ENCODE measurements around the gene AQR. TPM values are rescaled to one million over a fixed set of nuclear protein-coding genes. Genes with fewer than 3 reads are reported as not detected.

Gene AQR
- total and polyA plus RNA-seq, 2 of the 4 experiments (the other 2 are of a cell fraction) = 17.9 to 29.6 TPM

DNA sequence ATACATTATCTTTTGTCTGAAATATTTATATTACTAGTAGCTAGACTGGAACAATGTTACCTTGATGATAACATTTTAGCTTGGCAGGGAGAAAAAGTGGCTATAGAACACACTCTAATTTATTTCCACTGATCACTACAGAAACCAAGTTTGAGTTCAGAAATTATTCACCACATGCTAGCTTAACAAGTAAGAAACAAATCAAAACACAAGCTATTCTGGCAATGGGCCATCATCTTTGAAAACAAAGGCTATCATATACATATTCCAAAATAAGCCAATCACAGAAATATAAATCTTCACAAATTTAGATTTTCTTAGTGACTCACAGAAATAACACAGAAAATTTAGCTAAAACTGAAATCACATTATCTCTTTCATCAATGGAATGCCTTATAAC lies 17.1 kb downstream of the AQR start:
- DNase-seq = no peak
- Histone ChIP-seq H2BK120ac (ENCODE audit: low read depth, low read length) (no peak overlapping the region), H3K18ac (ENCODE audit: low read depth, low read length) (no peak overlapping the region), H3K27me3 (ENCODE audit: control insufficient read depth, insufficient read depth, low read length) (no peaks in the 10 kb centered on the region), H3K4me1 (ENCODE audit: control insufficient read depth, insufficient read depth, low read length) (no peaks in the 10 kb centered on the region), H3K23ac (ENCODE audit: low read depth, low read length) (no peak overlapping the region), H3K36me3 (ENCODE audit: control insufficient read depth, insufficient read depth, low read length) (0 out of 2 replicates have a peak, but pooled peaks cover 4% of the 10 kb centered on the region), H3K14ac (replicated peaks; ENCODE audit: low read depth, low read length) (no peak overlapping the region), H2AK9ac (replicated peaks; ENCODE audit: low read depth, low read length, poor library complexity) (no peak overlapping the region), H3K4me2 (ENCODE audit: low read depth, low read length) (no peak overlapping the region), H4K5ac (ENCODE audit: low read depth, low read length) (no peak overlapping the region), H4K91ac (ENCODE audit: insufficient read depth, low read depth, low read length) (no peak overlapping the region), H3K4me3 (ENCODE audit: insufficient read depth, low read depth, low read length) (no peak overlapping the region), H3K9me1 (ENCODE audit: insufficient read depth, low read length) (no peaks in the 10 kb centered on the region), H4K20me1 (ENCODE audit: insufficient read depth, low read length) (no peaks in the 10 kb centered on the region), H3K56ac (ENCODE audit: extremely low read depth, insufficient read depth, low read length) (no peak overlapping the region), H2BK15ac (ENCODE audit: low read depth, low read length) (no peak overlapping the region), H3K9me3 (ENCODE audit: control insufficient read depth, insufficient read depth, low read length) (no peaks in the 10 kb centered on the region), H3K4ac (ENCODE audit: low read depth, low read length) (no peak overlapping the region), H2AK5ac (ENCODE audit: low read depth, low read length) (no peak overlapping the region), H3K27ac (ENCODE audit: insufficient read depth, low read length) (no peak overlapping the region), H3K9ac (ENCODE audit: low read depth, low read length) (no peak overlapping the region), H2BK20ac (ENCODE audit: low read depth, low read length) (no peak overlapping the region), H3K79me1 (ENCODE audit: low read depth in 1 of 2, low read length in 2 of 2) (peaks cover 0 to 10% of the 10 kb centered on the region in 2 experiments; a peak in 1 of 4 replicates), H2AFZ (replicated peaks; ENCODE audit: low read length, poor library complexity) (no peak overlapping the region), H4K8ac (ENCODE audit: low read depth in 2 of 2, low read length in 2 of 2) (no peak overlapping the region), H2BK5ac (ENCODE audit: low read depth, low read length, poor library complexity, severe bottlenecking) (no peak overlapping the region)
- in situ Hi-C loops (cut with MboI; ENCODE audit: low sequenced_read_pairs) (no loop called here), intact Hi-C loops (cut with micrococcal nuclease) (no loop called here), dilution Hi-C loops (cut with HindIII; ENCODE audit: low sequenced_read_pairs, unreplicated experiment) (no loop called here)
- ATAC-seq (ENCODE audit: low read depth) = no peak
- CTCF ChIA-PET = no interaction called here
- POLR2A ChIA-PET (ENCODE audit: unreplicated experiment) = no interaction called here
- no TSS peak for BruUV-seq (replicated peaks)
- TF ChIP-seq NFE2L2 (IDR thresholded peaks at IDR 0.05; ENCODE audit: low read depth, low read length) = no peak
- TF ChIP-seq, protein P1, sequence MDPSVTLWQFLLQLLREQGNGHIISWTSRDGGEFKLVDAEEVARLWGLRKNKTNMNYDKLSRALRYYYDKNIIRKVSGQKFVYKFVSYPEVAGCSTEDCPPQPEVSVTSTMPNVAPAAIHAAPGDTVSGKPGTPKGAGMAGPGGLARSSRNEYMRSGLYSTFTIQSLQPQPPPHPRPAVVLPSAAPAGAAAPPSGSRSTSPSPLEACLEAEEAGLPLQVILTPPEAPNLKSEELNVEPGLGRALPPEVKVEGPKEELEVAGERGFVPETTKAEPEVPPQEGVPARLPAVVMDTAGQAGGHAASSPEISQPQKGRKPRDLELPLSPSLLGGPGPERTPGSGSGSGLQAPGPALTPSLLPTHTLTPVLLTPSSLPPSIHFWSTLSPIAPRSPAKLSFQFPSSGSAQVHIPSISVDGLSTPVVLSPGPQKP (IDR thresholded peaks at IDR 0.05; ENCODE audit: borderline replicate concordance, low read depth, low read length) = no peak

All from IMR-90 (cell line).